Measurements from ENCODE around the gene NFIA. TPM values are rescaled to one million over a fixed set of nuclear protein-coding genes. Genes with fewer than 3 reads are reported as not detected.

The NFIA gene
- total and polyA plus RNA-seq, 2 donors (not counting 1 experiment from before 2014, with no cell fraction given), result 0.28 to 0.54 TPM

- DNase-seq, result no peak
- Mint-ChIP-seq H3K27ac (no peak overlapping the region), H3K4me1 (peaks cover 12% of the 10 kb centered on the region), H3K9me3 (ENCODE audit: insufficient read depth) (no peaks in the 10 kb centered on the region), H3K4me3 (no peak overlapping the region), H3K27me3 (peaks cover 5% of the 10 kb centered on the region)
- 87% methylated on average over 2 of the region's 2 CpGs for WGBS (ENCODE audit: insufficient coverage)
- intact Hi-C loops (cut with micrococcal nuclease), result no loop called here
- Histone ChIP-seq H2AFZ (ENCODE audit: insufficient read depth, low read depth, low read length, poor library complexity, severe bottlenecking) (no peak overlapping the region), H3K36me3 (replicated peaks in 1 of 2; ENCODE audit: control extremely low read depth in 1 of 2, control insufficient read depth in 1 of 2, extremely low read depth in 1 of 2, insufficient read depth in 2 of 2, low read length in 1 of 2) (no peaks in the 10 kb centered on the region), H3K4me3 (ENCODE audit: control extremely low read depth in 1 of 5, extremely low read depth in 1 of 5, insufficient read depth in 1 of 5, low read depth in 2 of 5, low read length in 4 of 5) (no peak overlapping the region), H3K4me2 (replicated peaks; ENCODE audit: low read depth, low read length, poor library complexity, severe bottlenecking) (no peak overlapping the region), H3K27ac (ENCODE audit: low read length in 2 of 2) (no peak overlapping the region), H3K9ac (ENCODE audit: low read length) (no peak overlapping the region), H3K79me2 (ENCODE audit: control insufficient read depth, insufficient read depth, low read length) (no peaks in the 10 kb centered on the region), H3K4me1 (ENCODE audit: control insufficient read depth in 2 of 2, insufficient read depth in 2 of 2, low read length in 2 of 2) (peaks cover 0 to 5% of the 10 kb centered on the region in 2 donors), H3K9me3 (ENCODE audit: control extremely low read depth in 1 of 3, control insufficient read depth in 2 of 3, insufficient read depth in 1 of 3, low read length in 2 of 3) (no peaks in the 10 kb centered on the region), H4K20me1 (ENCODE audit: control insufficient read depth, insufficient read depth, low read length, poor library complexity, severe bottlenecking) (no peaks in the 10 kb centered on the region), H3K27me3 (replicated peaks in 1 of 4; ENCODE audit: control extremely low read depth in 1 of 4, control insufficient read depth in 3 of 4, insufficient read depth in 4 of 4, low read length in 3 of 4) (no peaks in the 10 kb centered on the region)
- no peak for ATAC-seq (ENCODE audit: low read depth)
- TF ChIP-seq EZH2 (IDR thresholded peaks at IDR 0.05; ENCODE audit: borderline replicate concordance, insufficient read depth, low read depth, low read length, poor library complexity, severe bottlenecking), result no peak
- TF ChIP-seq, protein P1, sequence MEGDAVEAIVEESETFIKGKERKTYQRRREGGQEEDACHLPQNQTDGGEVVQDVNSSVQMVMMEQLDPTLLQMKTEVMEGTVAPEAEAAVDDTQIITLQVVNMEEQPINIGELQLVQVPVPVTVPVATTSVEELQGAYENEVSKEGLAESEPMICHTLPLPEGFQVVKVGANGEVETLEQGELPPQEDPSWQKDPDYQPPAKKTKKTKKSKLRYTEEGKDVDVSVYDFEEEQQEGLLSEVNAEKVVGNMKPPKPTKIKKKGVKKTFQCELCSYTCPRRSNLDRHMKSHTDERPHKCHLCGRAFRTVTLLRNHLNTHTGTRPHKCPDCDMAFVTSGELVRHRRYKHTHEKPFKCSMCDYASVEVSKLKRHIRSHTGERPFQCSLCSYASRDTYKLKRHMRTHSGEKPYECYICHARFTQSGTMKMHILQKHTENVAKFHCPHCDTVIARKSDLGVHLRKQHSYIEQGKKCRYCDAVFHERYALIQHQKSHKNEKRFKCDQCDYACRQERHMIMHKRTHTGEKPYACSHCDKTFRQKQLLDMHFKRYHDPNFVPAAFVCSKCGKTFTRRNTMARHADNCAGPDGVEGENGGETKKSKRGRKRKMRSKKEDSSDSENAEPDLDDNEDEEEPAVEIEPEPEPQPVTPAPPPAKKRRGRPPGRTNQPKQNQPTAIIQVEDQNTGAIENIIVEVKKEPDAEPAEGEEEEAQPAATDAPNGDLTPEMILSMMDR (IDR thresholded peaks at IDR 0.05), result no peak
- POLR2A ChIA-PET, result no interaction called here
- CTCF ChIA-PET, result no interaction called here
These were observed 170.8 kb downstream of the NFIA start for GRCh38 chr1:61253059-61253735.

GRCh38 chr1:61253912-61254633 lies 171.7 kb downstream of the NFIA start:
- TF ChIP-seq, protein P1 (IDR thresholded peaks at IDR 0.05), result no peak
- TF ChIP-seq EZH2 (IDR thresholded peaks at IDR 0.05; ENCODE audit: borderline replicate concordance, insufficient read depth, low read depth, low read length, poor library complexity, severe bottlenecking), result no peak

More at GRCh38 chr1:61253912-61254633, 171.7 kb downstream of the NFIA start:
- CTCF ChIA-PET, result no interaction called here
- Mint-ChIP-seq H3K27me3 (peaks cover 2% of the 10 kb centered on the region), H3K4me1 (peaks cover 12% of the 10 kb centered on the region), H3K27ac (no peak overlapping the region), H3K4me3 (no peak overlapping the region), H3K9me3 (ENCODE audit: insufficient read depth) (no peaks in the 10 kb centered on the region)
- WGBS (ENCODE audit: insufficient coverage), result no CpG with 5 or more reads among the region's 1 CpG
- no peak overlapping the region for H3K9ac ChIP-seq (ENCODE audit: low read length)
- no peak overlapping the region for H3K4me3 ChIP-seq (ENCODE audit: control extremely low read depth in 1 of 5, extremely low read depth in 1 of 5, insufficient read depth in 1 of 5, low read depth in 2 of 5, low read length in 4 of 5)
- POLR2A ChIA-PET, result no interaction called here
- no peaks in the 10 kb centered on the region for H3K9me3 ChIP-seq (ENCODE audit: control extremely low read depth in 1 of 3, control insufficient read depth in 2 of 3, insufficient read depth in 1 of 3, low read length in 2 of 3)
- no peaks in the 10 kb centered on the region for H3K36me3 ChIP-seq (replicated peaks in 1 of 2; ENCODE audit: control extremely low read depth in 1 of 2, control insufficient read depth in 1 of 2, extremely low read depth in 1 of 2, insufficient read depth in 2 of 2, low read length in 1 of 2)
- H3K27me3 ChIP-seq (replicated peaks in 1 of 4; ENCODE audit: control extremely low read depth in 1 of 4, control insufficient read depth in 3 of 4, insufficient read depth in 4 of 4, low read length in 3 of 4), result no peaks in the 10 kb centered on the region
- no peak for ATAC-seq (ENCODE audit: low read depth)
- no peak overlapping the region for H3K4me2 ChIP-seq (replicated peaks; ENCODE audit: low read depth, low read length, poor library complexity, severe bottlenecking)
- no peak overlapping the region for H2AFZ ChIP-seq (ENCODE audit: insufficient read depth, low read depth, low read length, poor library complexity, severe bottlenecking)
- no peak for DNase-seq
- peaks cover 0 to 5% of the 10 kb centered on the region in 2 donors for H3K4me1 ChIP-seq (ENCODE audit: control insufficient read depth in 2 of 2, insufficient read depth in 2 of 2, low read length in 2 of 2)
- no peak overlapping the region for H3K27ac ChIP-seq (ENCODE audit: low read length in 2 of 2)
- no peaks in the 10 kb centered on the region for H3K79me2 ChIP-seq (ENCODE audit: control insufficient read depth, insufficient read depth, low read length)
- no peaks in the 10 kb centered on the region for H4K20me1 ChIP-seq (ENCODE audit: control insufficient read depth, insufficient read depth, low read length, poor library complexity, severe bottlenecking)
- intact Hi-C loops (cut with micrococcal nuclease), result no loop called here

All from B cell (primary cell).